ENCODE results near the gene OR4L1.
"Not testable (repeated sequence)": the region's sequence is repeated elsewhere in the genome, so short reads cannot be mapped to it uniquely, and the experiment has no call there.

The OR4L1 gene, protein sequence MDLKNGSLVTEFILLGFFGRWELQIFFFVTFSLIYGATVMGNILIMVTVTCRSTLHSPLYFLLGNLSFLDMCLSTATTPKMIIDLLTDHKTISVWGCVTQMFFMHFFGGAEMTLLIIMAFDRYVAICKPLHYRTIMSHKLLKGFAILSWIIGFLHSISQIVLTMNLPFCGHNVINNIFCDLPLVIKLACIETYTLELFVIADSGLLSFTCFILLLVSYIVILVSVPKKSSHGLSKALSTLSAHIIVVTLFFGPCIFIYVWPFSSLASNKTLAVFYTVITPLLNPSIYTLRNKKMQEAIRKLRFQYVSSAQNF

GRCh38 chr14:20059745-20060144, at the start of gene OR4L1:
Gene OR4L1 (plus strand): TSS chr14:20060045. CDS start chr14:20060045, 0 bp downstream.
- no peak for DNase-seq

DNA sequence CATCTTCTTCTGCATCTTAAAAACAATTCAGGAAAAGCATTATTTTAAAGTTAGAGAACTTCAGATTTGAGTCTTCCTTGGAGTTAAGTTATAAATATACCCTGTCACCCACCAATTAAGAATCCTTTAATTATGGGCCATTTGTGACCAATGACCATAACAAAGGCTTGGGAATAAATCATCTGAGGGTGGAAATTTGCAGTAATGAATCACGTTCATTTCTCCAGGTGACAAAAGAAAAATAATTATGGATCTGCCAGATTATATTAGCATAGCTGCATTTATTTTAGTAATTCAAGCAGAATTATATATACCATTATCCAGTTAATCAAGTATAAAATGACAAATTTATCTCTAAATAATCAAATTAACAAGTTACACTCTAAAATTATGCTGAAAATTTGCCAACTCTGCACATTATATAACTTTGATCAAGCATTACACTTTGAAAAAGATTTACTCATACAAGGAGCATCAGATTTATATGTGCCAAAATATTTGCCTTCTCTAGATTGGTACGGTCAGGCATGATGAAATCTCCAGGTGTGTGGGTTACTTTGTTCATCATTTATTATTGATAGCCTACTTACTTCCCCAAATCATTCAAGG, 40.5 kb upstream of the OR4L1 start, which contains the start of gene OR4K14:
Gene OR4K14, minus strand, starts transcription at position 51 of the 609 bp plus-strand sequence. CDS start 4,114 bp downstream, outside the sequence.
- DNase-seq, result no peak

GRCh38 chr14:20031058-20031457, 28.8 kb upstream of the OR4L1 start:
- no peak for DNase-seq

DNA sequence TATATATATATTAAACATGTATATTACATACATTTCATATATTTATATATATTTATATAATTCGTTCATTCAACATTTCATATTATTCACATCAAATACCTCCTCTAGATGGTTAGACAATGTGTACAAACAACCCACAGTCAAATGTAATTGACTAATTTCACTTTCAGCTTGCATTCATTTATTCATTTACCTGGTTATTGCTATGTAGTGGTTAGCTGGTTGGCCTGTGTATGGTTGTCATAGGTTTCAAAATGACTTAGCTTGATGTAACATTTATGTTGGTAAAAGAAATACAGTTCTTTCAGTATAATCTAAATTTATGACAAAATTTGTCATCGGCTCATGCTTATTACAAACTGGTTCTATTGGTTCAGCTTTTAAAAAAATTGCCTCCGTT, 24.4 kb upstream of the OR4L1 start:
- DNase-seq, result no peak

DNA sequence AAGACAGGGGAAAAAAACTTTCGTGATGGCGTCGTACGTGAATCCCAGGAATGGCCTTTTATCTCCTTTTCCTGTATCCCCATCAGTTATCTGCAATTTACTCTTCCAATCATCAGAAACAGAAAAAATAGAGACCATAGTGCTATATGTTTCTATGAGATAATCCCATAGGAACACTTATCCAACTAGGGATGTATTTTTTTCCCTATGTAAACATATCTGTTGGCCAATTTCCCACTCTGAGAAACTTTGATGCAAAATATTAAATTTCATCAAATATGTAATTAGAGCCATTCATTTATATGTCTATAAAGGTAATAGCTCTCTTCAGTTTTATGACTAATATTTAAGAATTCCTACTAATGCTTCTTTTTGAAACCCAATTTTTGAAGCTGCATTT, 23.9 kb upstream of the OR4L1 start, which contains the start of gene OR4K13:
Gene OR4K13, minus strand, starts transcription at position 101 of the 400 bp plus-strand sequence. CDS start 1,280 bp downstream, outside the sequence.
- DNase-seq, result no peak

DNA sequence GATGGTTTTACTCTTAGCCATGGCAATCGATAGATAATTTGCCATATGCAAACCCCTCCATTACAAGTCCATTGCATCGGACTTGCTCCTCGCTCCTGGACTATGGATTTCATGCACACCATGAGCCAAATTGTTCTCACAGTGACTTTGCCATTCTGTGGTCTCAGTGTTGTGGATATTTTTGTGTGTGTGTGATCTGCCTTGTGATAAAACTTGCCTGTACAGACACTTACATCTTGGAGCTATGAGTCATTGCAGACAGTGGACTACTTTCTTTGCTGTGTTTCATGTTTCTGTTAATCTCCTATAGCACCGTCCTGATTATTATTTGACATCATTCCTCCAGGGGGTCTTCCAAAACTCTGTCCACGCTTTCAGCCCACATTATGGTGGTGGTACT, 15.6 kb upstream of the OR4L1 start:
- no peak for DNase-seq

GRCh38 chr14:20048202-20048601, 11.6 kb upstream of the OR4L1 start:
- no peak for DNase-seq

DNA sequence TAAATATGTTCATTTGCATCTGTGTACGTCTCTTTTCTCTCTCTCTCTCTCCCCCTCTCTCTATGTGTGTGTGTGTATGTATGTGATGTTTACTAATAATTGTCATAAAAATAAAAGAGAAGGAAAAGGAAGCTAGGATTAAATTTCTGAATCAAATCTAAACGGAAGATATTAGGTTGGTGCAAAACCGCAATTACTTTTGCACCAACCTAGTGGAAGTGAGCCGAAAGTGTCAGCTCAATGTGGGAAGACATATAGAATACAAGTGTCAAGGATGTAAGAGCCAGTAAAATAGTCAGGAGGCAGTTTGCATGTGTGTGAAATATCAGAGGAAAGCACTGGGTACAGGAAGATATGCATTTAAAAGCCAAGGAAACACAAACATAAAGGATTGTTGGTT, 32.2 kb downstream of the OR4L1 start:
- DNase-seq, result no peak

DNA sequence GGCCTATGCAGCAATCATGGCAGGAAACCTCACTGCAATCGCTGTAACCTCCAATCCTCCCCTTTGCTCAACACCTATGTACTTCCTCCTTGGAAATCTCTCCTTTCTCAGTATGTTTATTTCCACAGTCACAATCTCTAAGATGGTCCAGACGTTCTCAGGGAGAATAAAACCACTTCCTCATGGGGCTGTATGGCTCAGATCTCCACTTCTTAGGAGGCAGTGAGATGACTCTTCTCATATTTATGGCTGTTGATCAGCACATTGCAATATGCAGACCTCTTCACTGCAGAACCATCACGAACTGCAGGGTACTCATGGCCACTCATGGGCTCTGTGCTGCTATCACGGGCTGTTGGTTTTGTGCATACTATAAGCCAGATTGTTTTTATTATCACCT, 33.6 kb downstream of the OR4L1 start:
- no peak for DNase-seq

DNA sequence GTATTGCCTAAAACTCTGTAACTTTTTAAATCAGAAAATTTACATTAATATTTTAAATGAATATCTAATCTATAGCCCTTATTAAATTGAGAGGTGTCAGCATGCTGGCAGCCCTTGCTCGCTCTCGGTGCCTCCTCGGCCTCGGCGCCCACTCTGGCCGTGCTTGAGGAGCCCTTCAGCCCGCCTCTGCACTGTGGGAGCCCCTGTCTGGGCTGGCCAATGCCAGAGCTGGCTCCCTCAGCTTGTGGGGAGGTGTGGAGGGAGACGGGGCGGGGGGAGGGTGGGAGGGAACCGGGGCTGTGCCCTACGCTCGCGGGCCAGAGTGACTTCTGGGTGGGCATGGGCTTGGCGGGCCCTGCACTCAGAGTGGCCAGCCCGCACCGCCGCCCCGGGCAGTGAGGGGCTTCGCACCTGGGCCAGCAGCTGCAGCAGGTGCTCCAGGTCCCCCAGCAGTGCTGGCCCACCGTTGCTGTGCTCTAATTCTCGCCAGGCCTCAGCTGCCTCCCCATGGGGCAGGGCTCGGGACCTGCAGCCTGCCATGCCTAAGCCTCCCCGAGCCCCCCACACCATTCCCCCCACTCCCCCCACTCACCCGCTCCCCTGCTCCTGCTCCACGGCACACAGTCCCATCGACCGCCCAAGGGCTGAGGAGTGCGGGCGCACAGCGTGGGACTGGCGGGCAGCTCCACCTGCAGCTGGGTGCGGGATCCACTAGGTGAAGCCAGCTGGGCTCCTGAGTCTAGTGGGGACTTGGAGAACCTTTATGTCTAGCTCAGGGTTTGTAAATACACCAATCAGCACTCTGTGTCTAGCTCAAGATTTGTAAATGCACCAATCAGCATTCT, 39.3 kb downstream of the OR4L1 start:
- DNase-seq, result not testable (repeated sequence)

GRCh38 chr14:20110438-20110837, 50.6 kb downstream of the OR4L1 start, which contains the start of gene OR4K17:
Gene OR4K17 (plus strand): TSS chr14:20110739. CDS start chr14:20117500, 6,761 bp downstream.
- no peak for DNase-seq

Measured in NCI-H1417 treated with DMSO at 0.1 percent for 48 hours (cell line).